ENCODE measurements around the gene RNF39.
A peak's percentile ranks its signal among the peaks of the same experiment; 100 is the strongest.
"Not testable (repeated sequence)": the region's sequence is repeated elsewhere in the genome, so short reads cannot be mapped to it uniquely, and the experiment has no call there.

RNF39 gene

DNA sequence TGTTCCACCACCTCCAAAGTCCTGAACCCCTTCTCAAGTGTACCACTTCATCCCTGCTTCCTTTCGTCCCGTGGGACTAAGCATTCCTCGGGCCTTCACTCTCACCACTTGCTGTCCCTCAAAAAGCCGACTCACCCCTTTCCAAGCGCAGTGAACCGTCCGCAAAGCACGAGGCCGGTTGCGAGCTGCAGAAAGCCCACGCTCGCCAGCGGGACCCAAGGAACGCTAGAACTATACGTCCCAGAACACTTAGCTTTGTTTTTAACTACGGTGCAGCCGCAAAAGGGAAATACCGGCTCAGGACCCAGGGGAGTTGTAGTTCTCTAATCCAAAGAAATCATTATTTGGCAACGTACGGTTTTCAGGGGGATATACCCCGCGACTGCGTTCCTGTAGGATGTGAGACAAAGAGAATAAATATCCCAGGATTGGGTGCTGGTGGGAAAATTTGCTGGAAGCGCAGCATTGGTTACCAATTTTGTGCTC is 14.9 kb downstream of the RNF39 start:
- no peak for DNase-seq

DNA sequence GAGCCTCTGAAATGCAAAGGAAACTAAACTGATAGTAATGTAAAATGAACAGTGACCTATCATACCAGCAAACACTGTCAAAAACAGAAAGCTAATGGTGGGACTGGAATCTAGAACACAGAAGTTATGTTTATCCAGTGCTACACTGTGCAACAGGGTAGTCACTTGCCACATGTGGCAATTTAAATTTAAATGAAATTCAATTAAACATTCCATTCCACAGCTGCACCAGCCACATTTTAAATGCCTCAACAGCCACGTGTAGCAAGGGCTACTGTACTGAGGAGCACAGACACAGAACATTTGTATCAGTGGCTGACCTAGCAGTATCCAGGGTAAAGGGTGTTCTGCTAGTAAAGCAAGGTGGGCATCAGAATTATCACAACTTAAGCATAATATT is 20.1 kb downstream of the RNF39 start:
- DNase-seq = no peak

DNA sequence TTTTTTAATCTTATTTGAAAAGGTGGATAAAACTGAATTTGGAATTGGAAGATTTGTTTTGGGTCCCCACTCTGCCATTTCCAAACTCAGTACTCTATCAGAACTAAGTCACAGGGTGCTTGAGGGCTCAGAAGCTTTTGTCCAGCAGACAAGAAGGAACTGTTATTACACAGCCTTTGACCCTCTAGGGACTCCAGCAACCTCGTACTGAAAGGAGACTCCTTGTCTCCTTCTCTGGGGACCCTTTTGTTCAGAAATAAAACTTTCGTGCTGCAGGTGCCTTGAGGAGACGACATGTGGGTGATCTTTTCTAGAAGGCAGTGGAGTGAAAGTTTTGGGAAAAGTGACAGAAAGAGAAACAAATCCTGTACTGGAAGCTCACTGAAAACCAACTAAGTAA is 21.9 kb downstream of the RNF39 start:
- no peak for DNase-seq

DNA sequence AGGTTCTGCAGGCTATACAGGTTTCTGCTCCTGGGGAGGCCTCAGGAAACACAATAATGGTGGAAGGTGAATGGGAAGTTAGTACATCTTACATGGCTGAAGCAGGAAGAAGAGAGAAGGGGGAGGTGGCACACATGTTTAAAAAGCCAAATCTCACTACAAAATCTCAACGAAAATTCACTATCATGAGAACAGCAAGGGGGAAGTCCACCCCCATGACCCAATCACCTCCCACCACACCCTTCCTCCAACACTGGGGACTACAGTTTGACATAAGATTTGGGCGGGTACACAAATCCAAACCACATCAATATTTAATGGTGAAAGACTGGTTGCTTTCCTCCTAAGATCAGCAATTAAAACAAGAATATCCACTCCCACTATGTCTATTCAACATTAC is 28.3 kb downstream of the RNF39 start:
- no peak for DNase-seq

DNA sequence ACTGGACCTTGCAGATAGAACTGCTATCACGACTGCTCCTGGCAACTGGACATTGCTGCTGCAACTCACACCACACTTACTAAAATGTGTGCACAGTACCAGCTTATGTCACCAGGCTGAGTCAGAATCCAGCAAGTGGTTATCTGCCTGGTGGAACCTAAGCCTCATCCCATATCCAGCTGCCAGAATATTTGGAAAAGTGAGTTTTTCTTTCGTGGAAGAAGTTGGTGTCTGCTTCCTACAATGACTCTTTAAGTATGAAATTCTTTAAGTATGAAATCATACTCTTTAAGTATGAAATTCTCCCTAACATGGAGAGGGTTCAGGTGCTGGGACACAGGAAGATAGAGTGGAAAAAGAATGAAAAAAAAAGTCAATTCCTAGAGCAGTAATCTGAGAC is 30.9 kb downstream of the RNF39 start:
- DNase-seq = no peak

DNA sequence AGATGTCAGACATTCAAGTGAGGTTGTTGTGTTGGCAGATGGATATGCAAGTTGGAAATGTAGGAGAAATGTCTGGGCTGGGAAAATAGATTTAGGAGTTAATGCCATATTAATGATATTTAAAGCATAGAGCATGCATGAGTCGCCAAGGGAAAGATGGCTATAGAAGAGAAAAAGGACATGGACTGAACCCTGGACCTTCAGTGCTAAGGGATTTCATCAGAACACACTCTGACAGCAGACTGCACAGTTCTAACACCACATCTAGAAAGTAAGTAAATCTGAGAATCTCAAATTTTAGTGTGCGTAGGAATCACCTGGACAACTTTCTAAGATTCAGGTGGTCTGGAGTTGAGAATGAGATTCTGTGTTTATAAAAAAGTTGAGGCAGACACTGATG is 31.8 kb downstream of the RNF39 start:
- no peak for DNase-seq

DNA sequence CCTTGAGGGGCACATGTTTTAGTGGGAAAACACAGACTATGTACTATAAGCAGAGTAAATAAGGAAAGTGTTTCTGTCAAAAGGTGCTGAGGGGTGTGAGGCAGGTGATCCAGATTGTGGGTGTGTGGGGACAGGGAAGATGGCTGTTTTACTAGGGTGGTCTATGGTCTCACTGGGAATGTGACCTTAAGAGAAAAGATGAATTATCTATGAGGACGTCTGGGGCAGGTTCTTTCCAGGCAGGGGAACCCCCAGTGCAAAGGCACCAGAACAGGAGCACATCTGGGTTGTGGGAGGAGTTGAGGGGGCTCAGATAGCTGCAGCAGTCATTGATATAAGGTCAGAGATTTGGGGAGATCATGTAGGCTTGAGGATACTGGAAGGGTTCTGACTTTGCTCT is 32.7 kb downstream of the RNF39 start:
- no peak for DNase-seq

DNA sequence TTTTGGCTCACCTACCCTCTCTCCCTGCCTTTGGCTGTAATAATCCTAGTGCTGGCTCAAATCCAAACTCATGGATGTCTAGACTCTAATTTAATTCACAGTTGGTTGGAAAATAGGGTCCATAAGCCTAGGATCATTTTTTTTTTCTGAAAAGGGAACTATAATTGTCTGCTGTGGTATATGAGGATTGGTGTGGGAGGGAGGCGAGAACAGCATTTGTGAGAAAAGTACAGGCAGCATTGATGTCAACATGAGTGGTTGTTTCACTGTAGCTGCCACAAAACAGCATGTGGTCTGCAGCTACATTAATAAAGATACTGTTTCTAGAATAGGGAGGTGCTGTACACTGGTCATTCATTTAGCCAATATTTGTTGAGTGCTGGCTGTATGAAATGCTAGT is 33.1 kb downstream of the RNF39 start:
- peak; percentile 33 for DNase-seq

DNA sequence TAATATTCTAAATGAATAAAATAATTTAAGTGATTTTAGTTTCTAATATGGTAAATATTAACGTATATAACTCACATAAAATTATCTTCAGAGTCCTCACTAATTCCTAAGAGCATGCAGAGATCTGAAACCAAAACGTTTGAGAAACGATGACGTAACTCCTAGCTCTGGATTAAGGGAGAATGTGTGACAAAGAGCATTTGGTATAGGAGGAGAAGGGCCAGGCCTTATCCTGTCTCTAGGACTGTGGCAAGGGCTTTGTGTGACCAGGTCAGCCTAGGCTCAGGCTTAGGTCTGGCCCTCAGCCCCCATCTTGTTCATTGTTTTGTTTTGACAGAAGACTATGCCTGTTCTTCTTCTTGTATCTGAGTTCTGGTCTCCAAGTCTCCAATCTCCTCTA is 33.7 kb downstream of the RNF39 start:
- no peak for DNase-seq

DNA sequence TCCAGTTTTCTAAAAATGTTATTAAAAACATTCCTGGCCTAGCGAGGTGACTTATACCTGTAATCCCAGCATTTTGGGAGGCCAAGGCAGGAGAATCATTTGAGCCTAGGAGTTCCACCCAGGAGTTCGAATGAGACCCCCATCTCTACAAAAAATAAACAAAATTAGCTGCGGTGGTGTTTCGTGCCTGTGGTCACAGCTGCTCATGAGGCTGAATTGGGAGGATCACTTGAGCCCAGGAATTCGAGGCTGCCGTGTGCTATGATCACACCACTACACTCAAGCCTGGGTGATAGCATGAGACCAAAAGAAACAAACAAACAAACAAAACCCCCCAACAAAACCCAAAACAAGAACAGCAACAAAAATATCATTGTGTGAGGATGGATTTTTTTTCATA is 34.3 kb downstream of the RNF39 start:
- no peak for DNase-seq

DNA sequence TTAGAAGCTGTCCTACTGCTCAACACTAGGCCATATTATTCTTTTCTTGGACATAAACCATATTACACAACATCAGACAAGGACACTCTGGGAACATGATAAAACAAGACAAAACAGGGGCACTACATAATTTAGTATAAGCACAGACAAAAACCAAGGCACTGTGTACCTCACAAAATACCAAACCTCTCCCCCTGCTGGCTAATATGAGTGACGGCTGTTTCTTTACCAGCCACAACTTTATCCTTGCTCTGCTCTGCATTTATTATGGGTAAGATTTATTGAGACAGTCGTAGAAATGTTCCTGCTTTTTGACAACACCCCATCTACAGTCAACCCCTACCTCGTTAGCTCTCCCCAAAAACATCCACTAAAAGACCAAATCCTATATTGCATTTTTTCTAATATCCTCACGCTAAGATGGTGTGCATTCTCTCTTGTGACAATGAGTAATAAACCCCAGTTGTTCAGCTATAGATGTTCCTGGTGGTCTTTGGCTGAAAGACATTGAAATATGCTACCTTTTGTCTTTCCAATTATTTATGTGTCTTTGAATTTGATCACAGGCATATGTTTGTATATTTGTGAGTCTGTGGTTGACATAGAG is 38.3 kb downstream of the RNF39 start:
- peak; percentile 3 for DNase-seq

DNA sequence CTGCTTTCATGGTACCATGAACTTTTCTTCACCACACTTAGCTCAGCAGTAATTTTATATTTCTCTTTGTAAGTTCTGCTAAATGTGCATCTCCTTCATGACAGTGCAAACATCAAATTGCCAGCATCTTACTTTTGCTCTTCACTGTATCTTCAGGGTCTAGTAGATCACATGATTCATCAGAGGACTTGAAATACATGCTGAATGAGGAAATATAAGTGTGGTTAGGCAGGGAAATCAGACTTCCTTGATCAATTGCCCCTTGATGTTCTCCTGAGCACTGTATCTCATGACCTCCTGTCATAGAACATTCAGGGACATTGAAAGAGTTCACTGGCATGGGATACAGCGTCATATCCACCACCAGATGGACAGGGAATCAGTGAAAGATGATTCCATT is 39.8 kb downstream of the RNF39 start:
- no peak for DNase-seq

DNA sequence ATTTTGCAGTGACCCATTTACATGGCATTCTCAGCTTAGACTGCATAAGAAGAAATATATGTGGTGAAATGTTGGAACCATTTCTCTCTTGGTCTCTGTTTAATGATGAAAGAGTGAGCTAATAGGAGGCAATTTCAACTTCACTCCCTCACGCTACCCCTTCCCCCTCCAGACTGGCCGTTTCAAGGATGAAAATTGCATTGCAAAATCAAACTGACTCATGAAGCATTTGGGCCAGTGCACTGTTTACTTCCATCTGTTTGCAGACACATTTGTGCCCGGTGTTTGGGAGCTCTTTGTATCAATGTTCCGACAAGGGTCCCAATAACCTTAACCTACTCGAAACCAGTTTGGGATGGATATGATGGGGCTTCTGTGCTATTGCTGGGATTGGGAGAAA is 42.1 kb downstream of the RNF39 start:
- DNase-seq = not testable (repeated sequence)

DNA sequence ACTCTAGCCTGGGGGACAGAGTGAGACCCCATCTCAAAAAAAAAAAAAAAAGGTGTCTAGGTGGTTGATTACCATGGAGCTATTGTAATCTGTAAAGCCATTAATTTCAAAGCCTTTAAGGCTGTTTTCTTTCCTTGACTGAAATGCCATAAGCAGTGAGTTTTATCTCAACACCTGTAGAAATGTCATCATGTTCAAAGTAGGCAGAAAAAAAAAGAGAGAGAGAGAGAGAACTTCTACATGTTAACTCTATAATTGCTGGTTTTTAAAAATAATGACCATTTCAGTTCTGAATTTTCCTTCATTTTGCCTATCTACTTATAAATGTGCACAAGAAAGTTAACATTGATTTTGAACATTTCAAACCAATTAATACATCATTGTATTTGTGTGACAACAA is 44.2 kb downstream of the RNF39 start:
- DNase-seq = no peak

DNA sequence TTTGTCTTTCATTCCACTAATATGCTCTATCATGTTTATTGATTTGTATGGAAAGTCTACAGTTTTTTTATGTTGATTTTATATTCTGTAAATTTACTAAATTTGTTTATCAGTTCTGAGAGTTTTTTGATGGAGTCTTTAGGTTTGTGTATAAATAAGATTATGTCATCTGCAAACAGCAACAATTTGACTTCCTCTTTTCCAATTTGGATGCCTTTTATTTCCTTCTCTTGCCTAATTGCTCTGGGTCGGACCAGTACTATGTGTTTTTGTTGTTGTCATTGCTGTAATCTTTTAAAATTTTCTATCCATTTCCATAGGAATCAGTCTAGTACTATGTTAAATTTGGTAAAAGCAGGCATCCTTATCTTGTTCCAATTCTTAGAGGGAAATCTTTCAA is 46.0 kb downstream of the RNF39 start:
- DNase-seq = no peak

DNA sequence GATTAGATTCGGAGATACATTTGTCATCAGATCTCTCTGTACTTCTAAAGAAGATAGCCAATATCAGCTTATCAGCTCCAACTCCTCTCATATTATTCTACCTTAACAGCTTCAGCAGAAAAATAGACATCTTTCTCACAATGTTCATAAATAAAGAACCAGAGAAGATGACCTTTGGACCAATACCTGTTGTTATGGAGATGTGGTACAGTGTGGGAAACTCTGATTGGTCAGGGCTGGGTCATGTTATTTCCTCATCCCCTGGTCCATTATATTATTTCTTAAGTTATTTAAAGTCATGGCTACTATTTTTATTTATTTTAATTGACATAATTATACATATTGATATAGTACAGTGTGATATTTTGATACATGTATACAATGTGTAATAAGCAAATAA is 50.4 kb downstream of the RNF39 start:
- no peak for DNase-seq

DNA sequence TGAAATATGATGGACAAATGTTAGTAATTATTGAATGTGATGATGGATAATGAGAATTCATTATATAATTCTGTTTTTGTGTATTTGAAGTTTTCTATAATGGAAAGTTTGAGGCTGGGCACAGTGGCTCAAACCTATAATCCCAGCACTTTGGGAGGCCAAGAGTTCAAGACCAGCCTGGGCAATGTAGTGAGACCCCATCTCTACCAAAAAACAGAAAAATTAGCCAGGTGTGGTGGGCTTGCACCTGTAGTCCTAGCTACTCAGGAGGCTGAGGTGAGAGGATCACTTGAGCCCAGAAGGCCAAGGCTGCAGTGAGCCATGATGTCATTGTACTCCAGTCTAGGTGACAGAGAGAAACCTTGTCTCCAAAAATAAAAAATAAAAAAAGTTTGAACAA is 52.9 kb downstream of the RNF39 start:
- not testable (repeated sequence) for DNase-seq

DNA sequence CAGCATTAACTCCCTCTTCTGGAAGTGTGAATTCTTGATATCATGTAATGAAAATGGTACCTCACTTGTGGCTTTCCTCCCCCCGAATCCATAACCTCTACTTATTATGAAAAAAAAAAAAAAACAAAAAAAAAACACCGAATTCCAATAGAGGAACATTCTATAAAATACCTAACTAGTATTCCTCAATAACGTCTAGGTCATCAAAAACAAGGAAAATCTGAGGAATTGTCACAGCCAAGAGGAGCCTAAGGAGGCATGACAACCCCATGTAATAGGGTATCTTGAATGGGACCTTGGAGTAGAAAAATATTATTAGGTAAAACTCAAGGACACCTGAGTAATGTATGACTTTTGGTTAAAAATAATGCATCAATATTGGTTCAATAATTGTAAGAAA is 53.4 kb downstream of the RNF39 start:
- DNase-seq = no peak

DNA sequence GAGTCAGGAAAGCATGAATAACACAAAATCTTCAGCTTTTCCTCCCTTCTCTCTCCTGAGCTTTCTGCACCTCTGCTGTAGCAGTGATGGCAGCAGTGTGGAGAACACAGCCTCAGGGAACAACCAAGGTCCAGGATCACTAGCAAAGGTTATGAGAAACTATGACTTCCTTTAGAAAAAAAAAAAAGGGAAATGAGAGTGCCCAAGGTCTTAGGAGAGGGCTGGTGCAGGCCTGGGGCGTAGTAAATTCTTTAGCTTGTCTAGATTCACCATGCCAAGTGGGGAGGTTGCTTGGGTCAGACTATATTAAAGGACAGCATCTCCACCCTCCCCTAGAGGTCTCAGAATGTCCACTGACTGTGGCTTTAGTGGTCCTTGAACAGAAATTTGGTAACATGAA is 54.9 kb downstream of the RNF39 start:
- DNase-seq = no peak
